Measurements from ENCODE around the gene PLEKHG4B.

The PLEKHG4B gene

GRCh38 chr5:170971-171800 lies 79.2 kb downstream of the PLEKHG4B start:
- Mint-ChIP-seq H3K4me1 (ENCODE audit: low read depth) (no peaks in the 10 kb centered on the region), H3K36me3 (ENCODE audit: low read depth) (no peaks in the 10 kb centered on the region), H3K27me3 (ENCODE audit: low read depth) (no peaks in the 10 kb centered on the region), H3K4me3 (no peak overlapping the region), H3K9me3 (no peaks in the 10 kb centered on the region), H3K27ac (no peak overlapping the region)

- H3K4me3 Mint-ChIP-seq, result no peak overlapping the region
- H3K27me3 Mint-ChIP-seq (ENCODE audit: low read depth), result no peaks in the 10 kb centered on the region
- no peaks in the 10 kb centered on the region for H3K4me1 Mint-ChIP-seq (ENCODE audit: low read depth)
- no peak overlapping the region for H3K27ac Mint-ChIP-seq
- H3K9me3 Mint-ChIP-seq, result no peaks in the 10 kb centered on the region
- H3K36me3 Mint-ChIP-seq (ENCODE audit: low read depth), result no peaks in the 10 kb centered on the region
Observed at GRCh38 chr5:171801-172331, 79.9 kb downstream of the PLEKHG4B start.

- H3K27ac Mint-ChIP-seq, result no peak overlapping the region
- no peaks in the 10 kb centered on the region for H3K27me3 Mint-ChIP-seq (ENCODE audit: low read depth)
- no peaks in the 10 kb centered on the region for H3K4me1 Mint-ChIP-seq (ENCODE audit: low read depth)
- H3K36me3 Mint-ChIP-seq (ENCODE audit: low read depth), result no peaks in the 10 kb centered on the region
- no peaks in the 10 kb centered on the region for H3K9me3 Mint-ChIP-seq
- H3K4me3 Mint-ChIP-seq, result no peak overlapping the region
Observed at GRCh38 chr5:172421-172820, 80.5 kb downstream of the PLEKHG4B start.

- H3K27ac Mint-ChIP-seq, result no peak overlapping the region
- no peaks in the 10 kb centered on the region for H3K27me3 Mint-ChIP-seq (ENCODE audit: low read depth)
- no peak overlapping the region for H3K4me3 Mint-ChIP-seq
- no peaks in the 10 kb centered on the region for H3K4me1 Mint-ChIP-seq (ENCODE audit: low read depth)
- H3K9me3 Mint-ChIP-seq, result no peaks in the 10 kb centered on the region
- H3K36me3 Mint-ChIP-seq (ENCODE audit: low read depth), result no peaks in the 10 kb centered on the region
Observed at GRCh38 chr5:172841-173251, 80.9 kb downstream of the PLEKHG4B start.

GRCh38 chr5:173392-174290 lies 81.7 kb downstream of the PLEKHG4B start:
- H3K27me3 Mint-ChIP-seq (ENCODE audit: low read depth), result no peaks in the 10 kb centered on the region
- no peak overlapping the region for H3K4me3 Mint-ChIP-seq
- no peak overlapping the region for H3K27ac Mint-ChIP-seq
- H3K36me3 Mint-ChIP-seq (ENCODE audit: low read depth), result no peaks in the 10 kb centered on the region
- no peaks in the 10 kb centered on the region for H3K4me1 Mint-ChIP-seq (ENCODE audit: low read depth)
- H3K9me3 Mint-ChIP-seq, result no peaks in the 10 kb centered on the region

- Mint-ChIP-seq H3K4me1 (ENCODE audit: low read depth) (no peaks in the 10 kb centered on the region), H3K27me3 (ENCODE audit: low read depth) (no peaks in the 10 kb centered on the region), H3K9me3 (no peaks in the 10 kb centered on the region), H3K36me3 (ENCODE audit: low read depth) (no peaks in the 10 kb centered on the region), H3K4me3 (no peak overlapping the region), H3K27ac (no peak overlapping the region)
Observed at GRCh38 chr5:174291-174600, 82.3 kb downstream of the PLEKHG4B start.

- no peak overlapping the region for H3K4me3 Mint-ChIP-seq
- H3K36me3 Mint-ChIP-seq (ENCODE audit: low read depth), result no peaks in the 10 kb centered on the region
- H3K27me3 Mint-ChIP-seq (ENCODE audit: low read depth), result no peaks in the 10 kb centered on the region
- no peaks in the 10 kb centered on the region for H3K4me1 Mint-ChIP-seq (ENCODE audit: low read depth)
- H3K27ac Mint-ChIP-seq, result no peak overlapping the region
- H3K9me3 Mint-ChIP-seq, result no peaks in the 10 kb centered on the region
Observed at GRCh38 chr5:174876-175465, 83.0 kb downstream of the PLEKHG4B start.

- Mint-ChIP-seq H3K27me3 (ENCODE audit: low read depth) (no peaks in the 10 kb centered on the region), H3K27ac (no peak overlapping the region), H3K9me3 (no peaks in the 10 kb centered on the region), H3K4me1 (ENCODE audit: low read depth) (no peaks in the 10 kb centered on the region), H3K36me3 (ENCODE audit: low read depth) (no peaks in the 10 kb centered on the region), H3K4me3 (no peak overlapping the region)
Observed at GRCh38 chr5:176296-176823, 84.4 kb downstream of the PLEKHG4B start.

GRCh38 chr5:178110-178509 lies 86.1 kb downstream of the PLEKHG4B start:
- Mint-ChIP-seq H3K27me3 (ENCODE audit: low read depth) (no peaks in the 10 kb centered on the region), H3K36me3 (ENCODE audit: low read depth) (no peaks in the 10 kb centered on the region), H3K9me3 (no peaks in the 10 kb centered on the region), H3K4me1 (ENCODE audit: low read depth) (no peaks in the 10 kb centered on the region), H3K4me3 (no peak overlapping the region), H3K27ac (no peak overlapping the region)

- no peaks in the 10 kb centered on the region for H3K36me3 Mint-ChIP-seq (ENCODE audit: low read depth)
- H3K4me3 Mint-ChIP-seq, result no peak overlapping the region
- no peak overlapping the region for H3K27ac Mint-ChIP-seq
- H3K4me1 Mint-ChIP-seq (ENCODE audit: low read depth), result no peaks in the 10 kb centered on the region
- no peaks in the 10 kb centered on the region for H3K27me3 Mint-ChIP-seq (ENCODE audit: low read depth)
- no peaks in the 10 kb centered on the region for H3K9me3 Mint-ChIP-seq
Observed at GRCh38 chr5:179401-179800, 87.4 kb downstream of the PLEKHG4B start.

GRCh38 chr5:180286-180918 lies 88.4 kb downstream of the PLEKHG4B start:
- Mint-ChIP-seq H3K4me1 (ENCODE audit: low read depth) (no peaks in the 10 kb centered on the region), H3K4me3 (no peak overlapping the region), H3K27ac (no peak overlapping the region), H3K27me3 (ENCODE audit: low read depth) (no peaks in the 10 kb centered on the region), H3K36me3 (ENCODE audit: low read depth) (no peaks in the 10 kb centered on the region), H3K9me3 (no peaks in the 10 kb centered on the region)

- Mint-ChIP-seq H3K27ac (no peak overlapping the region), H3K4me1 (ENCODE audit: low read depth) (no peaks in the 10 kb centered on the region), H3K27me3 (ENCODE audit: low read depth) (no peaks in the 10 kb centered on the region), H3K4me3 (no peak overlapping the region), H3K36me3 (ENCODE audit: low read depth) (no peaks in the 10 kb centered on the region), H3K9me3 (no peaks in the 10 kb centered on the region)
Observed at GRCh38 chr5:181160-181559, 89.2 kb downstream of the PLEKHG4B start.

GRCh38 chr5:181566-181965 lies 89.6 kb downstream of the PLEKHG4B start:
- no peak overlapping the region for H3K27ac Mint-ChIP-seq
- no peaks in the 10 kb centered on the region for H3K4me1 Mint-ChIP-seq (ENCODE audit: low read depth)
- H3K27me3 Mint-ChIP-seq (ENCODE audit: low read depth), result no peaks in the 10 kb centered on the region
- no peaks in the 10 kb centered on the region for H3K36me3 Mint-ChIP-seq (ENCODE audit: low read depth)
- no peak overlapping the region for H3K4me3 Mint-ChIP-seq
- no peaks in the 10 kb centered on the region for H3K9me3 Mint-ChIP-seq

- no peaks in the 10 kb centered on the region for H3K27me3 Mint-ChIP-seq (ENCODE audit: low read depth)
- no peaks in the 10 kb centered on the region for H3K9me3 Mint-ChIP-seq
- H3K4me3 Mint-ChIP-seq, result no peak overlapping the region
- no peak overlapping the region for H3K27ac Mint-ChIP-seq
- no peaks in the 10 kb centered on the region for H3K4me1 Mint-ChIP-seq (ENCODE audit: low read depth)
- no peaks in the 10 kb centered on the region for H3K36me3 Mint-ChIP-seq (ENCODE audit: low read depth)
Observed at GRCh38 chr5:182126-182525, 90.2 kb downstream of the PLEKHG4B start.
